NCI-H2171 treated with DMSO at 0.1 percent for 48 hours (cell line): ENCODE data around the gene CPN1.
A peak's percentile ranks its signal among the peaks of the same experiment; 100 is the strongest.
"Not testable (repeated sequence)": the region's sequence is repeated elsewhere in the genome, so short reads cannot be mapped to it uniquely, and the experiment has no call there.

Experiments used
- DNase-seq: peaks from one replicate; lab custom pipeline; 2025; lab: John Stamatoyannopoulos, UW

The CPN1 gene

GRCh38 chr10:100022403-100022802, 59.3 kb downstream of the CPN1 start:
- DNase-seq = peak; percentile 33

DNA sequence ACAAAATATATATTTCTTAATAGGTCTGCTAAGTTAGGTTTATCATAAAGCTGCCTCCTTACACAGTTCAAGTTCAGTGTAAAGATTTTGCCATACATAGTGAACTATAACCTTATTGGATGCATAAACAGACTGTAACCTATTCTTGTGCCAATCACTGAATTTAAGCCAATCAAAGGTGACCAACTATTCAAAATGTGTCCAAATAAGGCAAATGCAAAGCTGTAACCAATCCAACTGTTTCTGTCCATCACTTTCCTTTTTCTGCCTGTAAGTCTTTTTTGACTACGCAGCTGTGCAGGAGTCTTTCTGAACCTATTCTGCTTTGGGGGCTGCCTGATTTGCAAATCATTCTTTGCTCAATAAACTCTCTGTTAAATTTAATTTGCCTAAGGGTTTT, 60.3 kb downstream of the CPN1 start:
- peak; percentile 73 for DNase-seq

- DNase-seq = peak; percentile 84
Measured at GRCh38 chr10:100020886-100021253, 60.8 kb downstream of the CPN1 start.

DNA sequence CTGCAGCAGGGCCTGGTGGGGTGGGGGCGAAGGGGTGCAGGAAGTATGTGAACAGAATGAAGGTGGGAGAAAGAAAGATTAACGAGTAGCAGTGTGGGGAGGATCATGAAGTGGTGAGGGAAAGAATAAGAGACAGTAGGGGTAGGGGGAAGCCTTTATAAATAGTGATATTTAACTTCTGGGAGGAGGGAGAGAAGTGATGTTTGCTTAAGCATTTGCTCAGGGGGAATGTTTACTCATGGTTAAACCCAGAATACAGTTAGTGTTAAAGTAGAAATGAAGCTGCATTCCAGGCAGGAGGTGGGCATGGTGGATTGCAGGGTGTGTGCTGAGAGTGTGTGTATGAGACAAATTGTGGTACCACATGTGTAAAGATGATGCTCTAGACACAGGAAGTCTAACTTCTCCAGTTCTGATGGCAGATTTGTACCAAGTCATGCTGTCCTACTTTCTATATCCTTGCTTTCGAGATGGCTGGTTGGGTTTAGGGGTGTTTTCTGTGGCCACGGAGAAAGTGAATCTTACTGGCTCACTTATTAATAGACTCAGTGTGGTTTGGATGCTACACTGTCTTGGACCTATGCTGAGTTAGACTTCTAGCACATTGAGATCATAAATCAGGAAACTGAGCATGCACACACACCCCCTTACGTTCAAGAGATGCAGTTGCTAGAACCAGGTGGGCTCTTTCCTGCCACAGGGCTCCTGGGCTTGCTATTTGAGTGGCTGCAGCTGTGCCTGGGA, 61.4 kb downstream of the CPN1 start:
- DNase-seq = peak; percentile 84

DNA sequence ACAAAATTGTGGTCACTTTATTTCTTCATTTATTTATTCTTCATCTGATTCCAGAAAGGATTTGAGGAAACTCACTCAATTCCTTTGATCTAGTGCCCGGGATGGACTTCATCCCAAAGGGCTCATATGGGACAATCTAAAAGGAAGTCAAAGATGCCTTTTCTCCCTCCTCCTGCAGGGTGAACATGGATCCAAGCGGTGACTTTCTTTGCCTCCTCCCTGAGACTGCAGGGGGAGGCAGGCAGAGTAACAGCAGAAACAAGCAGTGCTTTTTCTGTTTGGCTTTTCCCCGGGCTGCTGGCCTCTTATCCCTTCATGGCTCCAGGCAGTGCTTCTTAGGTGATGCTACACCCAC, 61.9 kb downstream of the CPN1 start:
- no peak for DNase-seq

DNA sequence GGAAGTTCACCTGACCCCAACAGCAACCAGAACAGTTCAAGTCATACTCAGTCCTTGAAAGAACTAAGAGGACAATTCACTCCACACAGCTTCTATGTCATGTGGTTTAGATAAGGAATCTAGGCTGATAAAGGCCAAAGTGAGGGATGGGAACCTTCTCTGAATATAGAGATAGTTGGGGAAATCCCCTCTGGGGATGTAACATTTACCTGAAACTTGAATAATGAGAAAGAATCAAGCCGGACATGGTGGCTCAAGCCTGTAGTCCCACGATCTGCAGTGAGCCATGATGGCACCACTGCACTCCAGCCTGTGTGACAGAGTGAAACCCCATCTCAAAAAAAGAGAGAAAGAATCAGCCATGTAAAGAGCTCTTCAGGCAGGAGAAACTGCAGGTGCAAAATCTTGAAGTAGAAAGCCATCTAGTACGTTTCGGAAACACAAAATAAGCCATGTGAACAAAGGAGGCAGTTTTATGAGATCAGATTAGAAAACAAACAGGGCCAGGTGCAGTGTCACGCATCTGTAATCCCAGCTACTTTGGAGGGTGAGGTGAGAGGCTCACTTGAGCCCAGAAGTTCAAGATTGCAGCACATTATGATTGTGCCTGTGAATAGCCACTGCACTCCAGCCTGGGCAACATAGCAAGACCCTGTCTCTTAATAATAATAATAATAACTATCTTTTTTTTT, 67.5 kb downstream of the CPN1 start:
- DNase-seq = no peak

- DNase-seq = no peak
Measured at GRCh38 chr10:100013621-100014020, 68.0 kb downstream of the CPN1 start.

GRCh38 chr10:100011906-100012305, 69.8 kb downstream of the CPN1 start:
- DNase-seq = not testable (repeated sequence)

GRCh38 chr10:100009793-100010676, 71.6 kb downstream of the CPN1 start, which contains the start of gene DNMBP:
Gene DNMBP, minus strand, starts transcription at chr10:100009947. Its CDS starts 37,823 bp downstream, at chr10:99972124.
- peak; percentile 52 for DNase-seq

DNA sequence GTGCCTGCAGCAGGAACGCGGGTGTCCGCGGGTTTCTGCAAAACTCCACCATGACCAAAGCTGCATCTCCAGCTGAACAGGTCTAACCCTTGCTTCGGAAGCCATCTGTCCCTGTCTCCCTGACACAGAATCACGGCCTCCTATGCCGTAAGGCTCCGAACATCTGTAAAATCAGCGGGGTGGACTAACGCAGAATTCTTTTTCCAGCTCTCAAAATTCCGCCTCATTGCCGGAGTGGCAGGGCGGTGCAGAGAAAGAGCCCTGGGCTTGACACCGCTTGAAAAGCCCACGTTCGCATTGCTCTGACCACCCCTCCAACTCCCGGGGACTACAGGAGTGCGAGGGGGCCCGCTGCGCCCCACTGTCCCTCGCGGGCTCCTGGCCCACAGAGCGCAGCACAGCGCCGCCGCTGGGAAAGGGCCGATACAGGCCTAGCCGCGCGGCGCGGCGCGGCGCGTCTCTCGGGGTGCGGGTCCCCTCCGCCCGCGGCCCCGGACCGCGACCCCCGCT, 72.3 kb downstream of the CPN1 start:
- DNase-seq = peak; percentile 38

GRCh38 chr10:100008708-100009282, 72.9 kb downstream of the CPN1 start:
- DNase-seq = no peak

GRCh38 chr10:100008142-100008522, 73.5 kb downstream of the CPN1 start:
- no peak for DNase-seq

DNA sequence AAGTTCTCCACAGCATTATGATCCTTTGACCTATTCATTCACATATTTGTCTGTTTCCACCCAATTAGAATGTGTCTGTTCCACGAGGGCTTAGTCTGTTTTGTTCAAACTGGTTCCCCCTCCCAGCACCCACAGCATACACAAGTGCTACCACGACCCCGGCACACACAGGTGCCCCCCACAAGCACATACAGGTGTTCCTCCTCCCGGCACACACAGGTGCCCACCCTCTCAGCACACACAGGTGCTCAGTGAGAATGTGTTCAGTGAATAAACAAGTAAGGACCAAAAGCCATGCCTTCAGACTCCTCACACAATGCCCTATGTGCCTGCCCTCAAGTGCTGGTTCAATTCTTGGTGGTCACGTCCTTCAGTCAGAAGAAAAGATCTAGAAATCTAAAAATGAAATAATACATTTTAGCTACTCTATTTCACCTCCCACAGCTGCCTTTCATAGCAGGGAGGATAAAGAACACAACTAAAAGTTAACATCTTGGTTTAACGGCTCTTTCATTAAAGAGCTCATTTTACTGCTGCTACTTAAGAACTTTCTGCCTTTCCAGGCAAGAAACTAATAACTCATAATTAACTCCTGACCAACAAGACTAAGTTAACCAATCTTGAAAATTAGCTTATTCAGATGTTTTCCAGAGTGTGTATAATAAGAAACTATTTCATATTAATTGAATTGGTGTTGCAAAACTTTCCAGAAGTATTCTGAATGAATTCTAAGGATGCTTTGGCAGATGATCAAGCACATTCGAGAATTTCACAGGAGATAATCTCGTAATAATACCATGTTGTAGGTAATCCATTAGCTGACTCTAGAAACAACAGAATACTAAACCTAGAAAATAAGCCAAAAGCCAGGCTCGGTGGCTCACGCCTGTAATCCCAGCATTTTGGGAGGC, 74.2 kb downstream of the CPN1 start:
- no peak for DNase-seq

DNA sequence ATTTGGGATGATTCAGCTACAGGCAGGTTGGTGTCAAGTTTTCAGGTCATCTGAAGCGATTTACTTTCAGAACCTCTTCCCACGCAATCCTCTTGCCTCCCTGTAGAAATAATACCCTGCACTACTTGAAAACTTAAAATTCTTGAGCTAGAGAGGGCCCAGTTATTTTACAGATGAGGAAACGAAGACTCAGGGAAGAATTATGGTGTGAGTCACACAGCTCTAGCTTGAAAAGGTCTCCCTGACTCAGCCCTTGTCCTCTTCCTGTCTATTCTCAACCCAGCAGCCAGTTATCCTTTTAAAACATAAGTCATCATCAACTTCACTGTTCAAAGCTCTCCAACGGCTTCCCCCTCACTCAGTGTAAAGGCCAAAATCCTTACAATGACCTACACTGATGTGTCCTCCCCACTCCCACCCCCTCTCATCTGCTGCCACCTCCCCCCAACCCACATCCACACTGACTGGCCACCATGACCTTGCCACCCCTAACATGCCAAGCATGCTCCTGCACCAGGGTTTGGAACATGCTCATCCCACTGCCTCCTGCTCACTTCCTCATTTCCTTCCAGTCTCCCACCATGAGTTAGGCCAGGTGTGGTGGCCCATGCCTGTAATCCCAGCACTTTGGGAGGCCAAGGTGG, 75.3 kb downstream of the CPN1 start:
- no peak for DNase-seq

- DNase-seq = no peak
Measured at GRCh38 chr10:100004805-100005510, 76.7 kb downstream of the CPN1 start.

DNA sequence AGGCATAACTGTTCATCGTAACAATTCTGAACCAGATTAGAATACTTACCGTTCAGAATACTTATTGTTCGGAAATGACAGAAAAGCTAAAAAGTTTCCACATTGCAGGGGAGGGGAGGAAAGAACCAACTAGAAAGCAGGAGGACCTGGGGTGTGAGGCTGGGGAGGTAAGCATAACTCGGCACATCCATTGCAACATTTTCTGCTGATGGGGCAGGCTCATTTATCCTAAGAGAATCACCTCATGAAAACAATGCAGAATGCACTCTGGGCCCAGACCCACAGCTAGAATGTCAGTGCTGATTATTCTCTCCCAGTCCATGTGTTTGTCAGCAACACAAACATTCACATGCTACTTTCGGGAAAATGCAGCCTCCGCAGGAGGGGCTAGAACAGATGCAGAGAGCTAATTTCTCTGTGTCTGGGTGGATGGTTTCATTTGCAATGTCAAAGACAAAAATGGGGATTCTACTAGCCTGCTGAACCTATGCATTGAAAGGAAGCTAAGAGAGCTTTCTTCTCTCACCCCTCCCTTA, 81.5 kb downstream of the CPN1 start:
- no peak for DNase-seq

DNA sequence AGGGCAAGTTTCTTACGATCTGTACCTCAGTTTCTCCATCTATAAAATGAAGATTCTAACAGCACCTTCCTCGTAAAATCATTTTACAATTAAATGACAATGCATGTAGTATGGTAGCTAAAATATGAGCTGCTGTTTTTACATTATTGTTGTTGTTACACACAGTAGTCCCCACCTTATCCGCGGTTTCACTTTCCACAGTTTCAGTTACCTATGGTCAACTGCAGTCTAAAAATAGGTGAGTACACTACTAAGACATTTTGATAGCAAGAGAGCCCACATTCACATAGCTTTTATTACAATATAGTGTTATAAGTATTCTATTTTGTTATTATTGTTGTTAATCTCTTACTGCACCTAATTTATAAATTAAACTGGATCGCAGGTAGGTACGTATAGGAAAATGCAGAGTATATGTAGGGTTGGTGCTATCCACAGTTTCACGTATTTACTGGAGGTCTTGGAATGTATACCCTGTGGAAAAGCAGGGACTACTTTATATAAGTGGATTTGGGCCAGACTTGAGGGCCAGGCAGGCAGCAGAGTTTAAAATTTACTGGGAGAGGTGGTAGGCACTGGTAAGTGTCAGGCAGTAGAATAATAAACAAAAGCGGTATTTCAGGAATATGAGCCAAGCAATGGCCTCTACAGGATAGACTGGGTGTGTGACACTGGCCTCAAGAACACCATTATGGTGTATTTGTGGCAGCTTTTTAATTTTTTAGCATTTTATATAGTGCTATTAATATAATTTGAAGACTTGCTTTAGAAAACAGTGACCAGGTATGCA, 82.2 kb downstream of the CPN1 start:
- DNase-seq = no peak

- peak; percentile 12 for DNase-seq
Measured at GRCh38 chr10:99998889-99999288, 82.8 kb downstream of the CPN1 start.
